Measurements from ENCODE around the gene GNG14.

DNA sequence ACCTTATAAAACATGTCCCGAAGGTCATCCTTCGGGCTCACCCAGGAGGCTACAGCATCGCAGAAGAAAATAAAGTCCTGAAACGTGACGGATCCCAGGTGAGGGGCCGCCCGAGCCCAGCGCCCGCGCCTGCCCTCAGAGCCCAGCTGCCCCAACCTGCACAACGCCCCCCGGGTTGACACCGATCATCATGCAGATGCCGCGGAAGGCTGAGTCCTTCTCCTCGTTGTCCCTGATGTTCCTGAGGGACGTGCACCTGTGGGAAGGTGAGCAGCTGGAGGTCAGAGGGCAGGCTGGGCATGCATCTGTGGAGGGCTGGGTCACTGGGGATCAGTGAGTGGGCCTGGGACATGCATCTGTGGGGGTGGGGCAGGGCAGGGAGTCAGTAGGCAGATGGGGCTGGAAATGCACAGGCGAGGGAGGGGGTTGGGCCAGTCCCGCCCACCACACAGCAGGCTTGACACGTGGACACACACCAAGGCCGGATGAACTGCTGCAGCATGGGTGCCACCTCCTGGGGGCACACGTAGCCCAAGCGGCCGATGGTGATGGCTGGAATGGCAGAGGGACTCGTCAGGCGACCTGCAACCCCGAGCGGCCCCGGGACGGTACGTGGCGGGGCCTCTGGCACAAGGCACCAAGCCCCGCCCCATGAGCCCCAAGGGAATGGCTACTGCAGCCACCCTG is 13.9 kb downstream of the GNG14 start:
- TF ChIP-seq, protein P1, sequence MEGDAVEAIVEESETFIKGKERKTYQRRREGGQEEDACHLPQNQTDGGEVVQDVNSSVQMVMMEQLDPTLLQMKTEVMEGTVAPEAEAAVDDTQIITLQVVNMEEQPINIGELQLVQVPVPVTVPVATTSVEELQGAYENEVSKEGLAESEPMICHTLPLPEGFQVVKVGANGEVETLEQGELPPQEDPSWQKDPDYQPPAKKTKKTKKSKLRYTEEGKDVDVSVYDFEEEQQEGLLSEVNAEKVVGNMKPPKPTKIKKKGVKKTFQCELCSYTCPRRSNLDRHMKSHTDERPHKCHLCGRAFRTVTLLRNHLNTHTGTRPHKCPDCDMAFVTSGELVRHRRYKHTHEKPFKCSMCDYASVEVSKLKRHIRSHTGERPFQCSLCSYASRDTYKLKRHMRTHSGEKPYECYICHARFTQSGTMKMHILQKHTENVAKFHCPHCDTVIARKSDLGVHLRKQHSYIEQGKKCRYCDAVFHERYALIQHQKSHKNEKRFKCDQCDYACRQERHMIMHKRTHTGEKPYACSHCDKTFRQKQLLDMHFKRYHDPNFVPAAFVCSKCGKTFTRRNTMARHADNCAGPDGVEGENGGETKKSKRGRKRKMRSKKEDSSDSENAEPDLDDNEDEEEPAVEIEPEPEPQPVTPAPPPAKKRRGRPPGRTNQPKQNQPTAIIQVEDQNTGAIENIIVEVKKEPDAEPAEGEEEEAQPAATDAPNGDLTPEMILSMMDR (IDR thresholded peaks at IDR 0.05 in 2 of 3, conservative IDR thresholded peaks at IDR 0.05 in 1 of 3; ENCODE audit: borderline replicate concordance in 1 of 3, insufficient read depth in 1 of 3, low read depth in 2 of 3, low read length in 2 of 3): no peak
- TF ChIP-seq POLR2A (IDR thresholded peaks at IDR 0.05; ENCODE audit: borderline replicate concordance, extremely low read depth, insufficient read depth, insufficient read length) (no peak), RAD21 (IDR thresholded peaks at IDR 0.05; ENCODE audit: low read depth) (no peak), YY1 (IDR thresholded peaks at IDR 0.05; ENCODE audit: extremely low read depth, insufficient replicate concordance, low read depth, low read length) (no peak), EZH2phosphoT487 (IDR thresholded peaks at IDR 0.05; ENCODE audit: borderline replicate concordance) (no peak)
- TF ChIP-seq, protein P2, sequence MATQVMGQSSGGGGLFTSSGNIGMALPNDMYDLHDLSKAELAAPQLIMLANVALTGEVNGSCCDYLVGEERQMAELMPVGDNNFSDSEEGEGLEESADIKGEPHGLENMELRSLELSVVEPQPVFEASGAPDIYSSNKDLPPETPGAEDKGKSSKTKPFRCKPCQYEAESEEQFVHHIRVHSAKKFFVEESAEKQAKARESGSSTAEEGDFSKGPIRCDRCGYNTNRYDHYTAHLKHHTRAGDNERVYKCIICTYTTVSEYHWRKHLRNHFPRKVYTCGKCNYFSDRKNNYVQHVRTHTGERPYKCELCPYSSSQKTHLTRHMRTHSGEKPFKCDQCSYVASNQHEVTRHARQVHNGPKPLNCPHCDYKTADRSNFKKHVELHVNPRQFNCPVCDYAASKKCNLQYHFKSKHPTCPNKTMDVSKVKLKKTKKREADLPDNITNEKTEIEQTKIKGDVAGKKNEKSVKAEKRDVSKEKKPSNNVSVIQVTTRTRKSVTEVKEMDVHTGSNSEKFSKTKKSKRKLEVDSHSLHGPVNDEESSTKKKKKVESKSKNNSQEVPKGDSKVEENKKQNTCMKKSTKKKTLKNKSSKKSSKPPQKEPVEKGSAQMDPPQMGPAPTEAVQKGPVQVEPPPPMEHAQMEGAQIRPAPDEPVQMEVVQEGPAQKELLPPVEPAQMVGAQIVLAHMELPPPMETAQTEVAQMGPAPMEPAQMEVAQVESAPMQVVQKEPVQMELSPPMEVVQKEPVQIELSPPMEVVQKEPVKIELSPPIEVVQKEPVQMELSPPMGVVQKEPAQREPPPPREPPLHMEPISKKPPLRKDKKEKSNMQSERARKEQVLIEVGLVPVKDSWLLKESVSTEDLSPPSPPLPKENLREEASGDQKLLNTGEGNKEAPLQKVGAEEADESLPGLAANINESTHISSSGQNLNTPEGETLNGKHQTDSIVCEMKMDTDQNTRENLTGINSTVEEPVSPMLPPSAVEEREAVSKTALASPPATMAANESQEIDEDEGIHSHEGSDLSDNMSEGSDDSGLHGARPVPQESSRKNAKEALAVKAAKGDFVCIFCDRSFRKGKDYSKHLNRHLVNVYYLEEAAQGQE (IDR thresholded peaks at IDR 0.05; ENCODE audit: low read depth): no peak
